ENCODE measurements around the gene CIDEC.
"Not testable (repeated sequence)": the region's sequence is repeated elsewhere in the genome, so short reads cannot be mapped to it uniquely, and the experiment has no call there.

- TF ChIP-seq FOXP1 (CRISPR knock-in tag; IDR thresholded peaks at IDR 0.05); CHD1 (IDR thresholded peaks at IDR 0.05; ENCODE audit: low read length); ZNF121 (CRISPR knock-in tag; conservative IDR thresholded peaks at IDR 0.05); NBN (IDR thresholded peaks at IDR 0.05; ENCODE audit: low read depth): not testable (repeated sequence)
Measured at GRCh38 chr3:9865125-9865637, 14.9 kb downstream of the CIDEC start.
